GM18526 (cell line): Measurements from ENCODE around the gene PTPRM.

Experiments used
- POLR2A ChIP-seq: IDR thresholded peaks from 3 replicates; pipeline ENCODE4 v1.6.1; 2011; ENCODE audit not compliant: insufficient read length; ENCODE audit errors: extremely low read depth

The PTPRM gene

DNA sequence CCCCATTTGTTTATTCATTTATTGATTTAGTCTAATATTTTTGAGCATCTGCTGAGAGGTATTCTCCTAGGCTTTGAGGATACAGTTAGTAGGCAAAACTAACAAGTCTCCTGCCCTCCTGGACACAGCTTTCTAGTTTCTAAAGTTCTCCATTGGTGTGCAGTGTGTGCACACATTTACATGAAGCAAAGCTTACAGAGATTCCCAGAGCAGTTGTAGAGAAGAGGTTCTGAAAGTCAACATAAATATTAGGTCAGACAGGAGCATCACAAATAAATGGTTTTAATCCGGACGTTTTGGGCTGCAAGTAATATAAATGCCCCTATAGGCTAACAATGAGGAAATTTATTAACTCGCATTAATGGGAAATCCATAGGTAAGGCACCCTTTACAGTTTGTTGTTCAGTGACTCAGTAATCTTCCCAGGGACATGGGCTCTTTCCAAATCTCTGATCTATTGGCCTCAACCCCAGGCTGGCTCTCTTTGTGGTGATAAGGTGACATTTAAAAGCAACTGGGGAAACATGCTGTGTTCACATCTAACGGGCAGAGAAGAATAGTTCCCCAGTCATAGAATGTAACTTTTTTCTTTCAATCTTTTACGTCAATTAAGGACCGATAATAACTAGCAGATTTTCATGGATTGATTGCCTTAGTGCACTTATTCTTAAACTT is 407.2 kb downstream of the PTPRM start:
- no peak for TF ChIP-seq POLR2A

- no peak for TF ChIP-seq POLR2A
These were observed 410.8 kb downstream of the PTPRM start for GRCh38 chr18:7977897-7978296.

GRCh38 chr18:7978834-7979233 is 411.7 kb downstream of the PTPRM start:
- no peak for TF ChIP-seq POLR2A

DNA sequence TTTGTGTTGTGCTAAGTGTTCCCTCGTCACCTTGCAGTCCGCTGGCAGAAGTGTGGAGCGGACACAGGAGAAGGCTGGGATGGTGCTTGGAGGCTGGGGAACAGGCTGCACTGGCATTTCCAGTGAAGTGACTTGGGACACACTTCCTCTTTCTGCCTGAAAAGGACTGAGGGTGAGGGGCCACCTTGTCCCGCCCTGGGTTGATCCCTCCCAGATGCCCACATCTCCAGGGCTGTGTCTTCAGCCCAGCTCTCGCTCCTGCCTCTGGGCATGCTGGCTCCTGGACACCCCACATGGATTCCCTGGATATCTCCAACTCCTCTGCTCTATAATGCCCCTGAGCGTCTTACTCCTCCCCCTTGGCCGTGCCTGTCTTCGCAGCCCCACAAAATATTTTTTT is 412.6 kb downstream of the PTPRM start:
- no peak for TF ChIP-seq POLR2A

- no peak for TF ChIP-seq POLR2A
These were observed 413.0 kb downstream of the PTPRM start for GRCh38 chr18:7980136-7980535.

- TF ChIP-seq POLR2A = no peak
These were observed 413.5 kb downstream of the PTPRM start for GRCh38 chr18:7980656-7981055.

DNA sequence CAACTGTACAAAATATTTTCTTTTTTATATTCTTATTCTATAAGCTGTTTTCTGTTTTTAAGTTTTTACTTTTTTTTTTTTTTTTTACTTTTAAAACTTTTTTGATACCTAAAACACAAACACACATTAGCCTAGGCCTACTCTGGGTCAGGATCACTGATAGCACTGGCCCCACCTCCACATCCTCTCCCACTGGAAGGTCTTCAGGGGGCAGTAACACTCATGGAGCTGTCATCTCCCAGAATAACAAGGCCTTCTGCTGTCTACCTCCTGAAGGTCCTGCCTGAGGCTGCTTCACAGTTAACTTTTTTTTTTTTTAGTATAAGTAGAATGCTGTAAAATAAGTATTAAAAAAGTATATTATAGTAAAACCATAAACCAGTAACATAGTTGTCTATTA is 415.1 kb downstream of the PTPRM start:
- no peak for TF ChIP-seq POLR2A

DNA sequence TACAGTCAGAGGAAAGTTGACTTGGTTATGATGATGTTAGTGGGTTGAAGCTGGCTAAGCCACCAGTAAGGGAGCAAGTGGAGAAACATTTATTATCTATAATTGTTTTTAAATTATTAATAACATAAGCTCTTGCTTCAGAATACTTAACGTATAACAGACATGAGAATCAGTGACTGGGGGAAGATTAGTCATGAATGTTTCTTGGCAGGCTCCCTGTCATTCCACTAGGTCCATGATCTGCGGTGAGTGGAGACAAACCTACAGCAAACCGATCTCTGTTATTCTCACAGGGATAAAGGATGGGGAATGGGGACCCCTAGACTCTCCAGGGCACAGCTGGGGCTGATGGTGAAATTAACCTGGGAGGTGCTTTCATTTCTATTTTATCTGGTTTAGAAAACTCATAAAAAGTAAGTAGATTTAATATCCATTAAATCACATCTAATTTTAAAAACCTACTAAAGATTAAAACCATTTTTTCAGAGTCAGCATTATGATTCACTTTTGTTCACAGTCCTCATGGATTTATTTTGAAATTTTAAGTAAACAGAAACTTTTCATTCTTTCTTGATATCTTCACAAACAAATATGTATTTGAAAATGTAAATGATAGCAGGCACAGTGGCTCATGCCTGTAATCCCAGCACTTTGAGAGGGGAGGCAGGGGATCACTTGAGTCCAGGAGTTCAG is 420.3 kb downstream of the PTPRM start:
- no peak for TF ChIP-seq POLR2A

- TF ChIP-seq POLR2A = no peak
These were observed 423.6 kb downstream of the PTPRM start for GRCh38 chr18:7990670-7991069.

GRCh38 chr18:8001711-8002301 is 434.7 kb downstream of the PTPRM start:
- TF ChIP-seq POLR2A = no peak

DNA sequence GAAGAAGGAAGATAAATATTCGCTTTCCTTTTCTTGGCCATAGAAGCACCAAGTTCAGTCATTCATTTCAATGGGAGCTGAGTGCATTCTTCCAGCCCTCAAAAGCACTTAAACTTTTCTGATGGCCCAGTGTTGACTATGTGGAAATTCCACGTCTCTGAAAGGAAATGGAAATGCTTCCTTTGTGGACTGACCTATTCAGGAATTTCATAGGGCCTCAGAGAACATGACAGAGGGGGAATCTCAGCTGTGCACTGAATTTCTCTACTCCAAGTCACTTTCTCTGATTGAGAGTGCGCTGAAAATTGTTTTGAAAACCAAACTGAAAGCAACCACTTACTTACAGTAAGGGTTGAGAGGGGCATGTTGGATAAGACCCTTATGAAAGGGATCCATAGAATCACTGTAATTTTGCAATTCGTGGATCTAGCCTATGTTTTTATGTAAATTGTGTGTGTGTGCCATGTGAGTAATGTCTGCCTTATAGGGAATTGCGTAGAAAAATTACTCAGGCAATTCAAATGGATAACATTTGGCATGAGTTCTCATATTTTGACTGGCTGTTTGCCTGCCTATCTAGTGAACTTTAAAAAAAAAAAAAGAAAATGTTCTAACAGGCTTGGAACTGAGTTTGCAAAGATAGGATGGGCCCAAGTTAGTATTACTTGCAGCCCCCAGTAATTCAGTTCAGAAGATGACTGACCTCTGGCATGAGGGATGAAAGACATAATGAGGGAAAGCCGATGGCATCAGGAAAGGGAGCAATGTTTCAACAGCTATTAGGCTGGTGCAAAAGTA is 437.0 kb downstream of the PTPRM start:
- no peak for TF ChIP-seq POLR2A

GRCh38 chr18:8004792-8005191 is 437.7 kb downstream of the PTPRM start:
- TF ChIP-seq POLR2A = no peak

- no peak for TF ChIP-seq POLR2A
These were observed 438.9 kb downstream of the PTPRM start for GRCh38 chr18:8005870-8006569.

DNA sequence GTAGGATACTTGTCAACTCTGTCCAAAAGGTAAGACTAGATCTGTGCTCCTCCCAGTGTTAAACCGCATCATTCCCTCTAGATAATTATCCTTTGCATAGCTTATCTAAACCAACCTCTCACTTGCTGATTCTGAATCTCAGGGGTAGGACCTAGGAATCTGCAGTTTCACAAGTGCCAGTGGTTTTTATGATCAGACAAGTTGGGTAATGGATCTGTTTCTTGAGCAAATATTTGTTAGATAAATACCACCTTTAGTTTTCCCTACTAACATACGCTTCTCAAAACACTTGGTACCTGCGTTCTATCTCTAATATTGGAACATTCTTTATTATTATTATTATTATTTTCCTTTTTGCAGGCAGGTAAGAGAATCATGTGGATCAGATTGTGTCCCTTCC is 439.9 kb downstream of the PTPRM start:
- no peak for TF ChIP-seq POLR2A

- no peak for TF ChIP-seq POLR2A
These were observed 440.9 kb downstream of the PTPRM start for GRCh38 chr18:8008033-8008432.
